ENCODE data around the gene CEP43. TPM values are rescaled to one million over a fixed set of nuclear protein-coding genes. Genes with fewer than 3 reads are reported as not detected.

CEP43 gene
- total RNA-seq, 2 donors from 2014 or later = 17.4 to 22.5 TPM

- DNase-seq (peak; percentile 36 to 48), ATAC-seq (peak; percentile 11)
- intact Hi-C loops (cut with DNase I, micrococcal nuclease) = loop anchor here in 1 of 2 donors (5.0 kb wide), 1 partner anchor 144 kb away; no protein-coding TSS in a partner anchor
Measured at GRCh38 chr6:166998256-166999144, 697 bp upstream of the CEP43 start.

DNA sequence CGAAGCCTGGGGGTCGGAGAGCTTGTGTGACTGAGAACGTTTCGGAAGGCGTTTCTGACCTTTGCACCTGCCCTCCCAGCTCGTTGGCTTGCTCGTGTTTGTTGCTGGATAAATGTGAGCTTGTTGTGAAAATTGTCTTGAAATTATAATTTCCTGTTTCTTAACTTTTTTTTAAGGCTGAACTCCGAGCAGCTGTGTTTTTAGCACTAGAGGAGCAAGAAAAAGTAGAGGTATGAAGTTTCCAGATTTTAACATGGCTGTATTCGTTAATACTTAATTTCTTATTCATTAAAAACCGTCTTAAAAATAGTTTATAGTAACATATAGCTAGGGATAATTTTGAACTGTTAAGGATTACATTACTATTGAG lies 672 bp downstream of the CEP43 start:
- ATAC-seq (peak; percentile 25), DNase-seq (peak in 1 of 2 donors; percentile 39)
- intact Hi-C loops (cut with DNase I, micrococcal nuclease) = loop anchor here in 1 of 2 donors (5.0 kb wide), 1 partner anchor 142 kb away; no protein-coding TSS in a partner anchor

DNA sequence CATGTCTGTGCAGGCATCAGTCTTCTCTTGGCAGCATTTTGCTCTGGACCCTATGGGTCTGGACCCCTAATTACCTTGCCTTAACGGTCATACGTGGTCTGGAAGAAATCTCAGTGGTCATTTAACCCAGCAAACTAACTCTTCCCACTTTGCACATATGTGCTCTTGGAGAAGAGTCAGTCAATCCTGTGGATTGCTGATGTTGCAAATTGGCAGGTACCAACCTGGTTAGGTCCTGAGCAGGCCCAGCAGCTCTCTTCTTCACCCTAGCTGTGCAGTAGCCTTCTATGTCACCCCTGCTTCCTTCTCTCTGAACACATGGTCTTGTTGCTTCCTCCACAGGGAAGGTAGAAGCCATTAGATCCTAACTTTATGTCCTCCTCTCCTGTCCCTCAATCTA lies 1.6 kb downstream of the CEP43 start:
- ATAC-seq (no peak), DNase-seq (no peak)
- intact Hi-C loops (cut with DNase I, micrococcal nuclease) = no loop called here

DNA sequence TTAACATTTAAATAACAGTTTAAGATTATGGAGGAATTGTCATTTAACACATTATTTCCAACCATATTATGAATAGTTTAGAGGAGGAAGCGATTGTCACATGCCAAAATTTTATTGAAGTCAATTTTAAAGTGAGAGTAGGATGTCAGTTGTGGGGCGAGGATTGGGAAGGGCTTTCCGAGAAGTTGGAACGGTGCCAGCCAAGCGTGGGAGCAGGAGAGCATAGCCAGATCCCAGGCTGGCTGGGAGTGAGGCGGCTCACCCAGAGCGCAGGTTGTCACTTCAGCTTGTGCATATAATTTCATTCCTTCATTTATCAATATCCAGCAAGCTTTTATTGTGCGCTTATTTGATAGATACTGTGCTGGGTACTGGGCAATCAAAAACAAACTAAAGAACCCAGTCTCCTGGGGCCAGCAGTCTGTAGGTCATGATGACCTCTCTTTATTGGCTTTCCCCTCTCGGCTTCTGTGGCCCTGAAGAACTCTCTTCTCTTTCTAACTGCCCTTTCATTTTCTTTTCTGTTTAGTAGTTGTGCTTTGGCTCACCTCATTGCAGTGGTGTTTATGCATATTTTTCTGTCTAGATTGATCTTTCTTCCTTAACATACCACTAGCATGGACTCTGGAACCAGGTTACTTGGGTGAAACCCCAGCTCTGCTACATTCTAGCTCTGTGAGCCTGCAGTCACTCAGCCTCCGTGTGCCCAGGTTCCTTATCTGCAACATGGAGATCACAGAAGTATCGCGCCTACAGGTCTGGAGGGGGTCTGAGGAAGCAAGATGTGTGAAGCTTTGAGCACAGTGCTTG lies 6.4 kb downstream of the CEP43 start:
- ATAC-seq (peak; percentile 52), DNase-seq (peak in 1 of 2 donors; percentile 62)
- intact Hi-C loops (cut with DNase I, micrococcal nuclease) = no loop called here

DNA sequence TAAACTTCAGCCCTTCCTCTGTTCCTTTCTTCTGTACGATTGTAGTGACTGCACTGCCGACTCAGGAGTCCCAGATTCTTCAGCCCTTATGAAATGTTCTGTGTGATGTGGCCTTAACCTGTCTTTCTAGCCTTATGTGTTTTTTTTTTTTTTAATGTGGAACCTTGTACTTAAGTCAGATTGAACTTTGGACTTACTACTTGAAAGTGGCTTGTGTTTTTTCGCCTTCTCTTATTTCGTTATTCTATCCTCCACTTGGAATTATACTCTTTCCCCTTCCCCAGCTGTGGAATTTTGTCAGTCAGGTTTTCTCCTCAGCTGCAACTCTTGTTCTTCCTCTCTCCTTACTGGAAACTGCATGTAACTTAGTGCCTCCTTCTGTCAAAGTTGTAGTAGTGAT lies 8.8 kb downstream of the CEP43 start:
- DNase-seq (no peak), ATAC-seq (peak; percentile 88)
- intact Hi-C loops (cut with DNase I, micrococcal nuclease) = no loop called here

DNA sequence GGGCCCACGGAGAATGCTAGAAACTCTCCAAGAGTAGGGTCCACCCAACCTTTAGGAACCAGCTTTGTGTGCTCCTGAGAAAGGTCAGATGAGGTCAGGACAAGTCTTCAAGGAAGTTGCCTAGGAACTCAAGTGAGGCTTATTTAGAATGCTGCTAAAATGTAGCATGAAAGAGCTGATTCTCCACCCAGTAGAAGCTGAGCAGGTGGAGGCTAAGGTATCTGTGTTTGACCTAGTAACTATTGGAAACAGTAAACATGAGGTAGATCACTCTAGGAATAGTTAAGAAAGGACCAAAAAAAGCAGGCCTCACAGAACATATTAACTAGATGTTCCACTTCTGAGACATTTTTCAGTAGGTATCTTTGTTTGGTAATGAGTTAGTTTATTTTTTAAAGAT lies 13.9 kb downstream of the CEP43 start:
- intact Hi-C loops (cut with DNase I, micrococcal nuclease) = no loop called here
- DNase-seq (no peak), ATAC-seq (no peak)

GRCh38 chr6:167013946-167014345 lies 14.7 kb downstream of the CEP43 start:
- intact Hi-C loops (cut with DNase I, micrococcal nuclease) = no loop called here
- ATAC-seq (no peak), DNase-seq (no peak)

- intact Hi-C loops (cut with DNase I, micrococcal nuclease) = no loop called here
- ATAC-seq (no peak), DNase-seq (no peak)
Measured at GRCh38 chr6:167015302-167015701, 16.1 kb downstream of the CEP43 start.

DNA sequence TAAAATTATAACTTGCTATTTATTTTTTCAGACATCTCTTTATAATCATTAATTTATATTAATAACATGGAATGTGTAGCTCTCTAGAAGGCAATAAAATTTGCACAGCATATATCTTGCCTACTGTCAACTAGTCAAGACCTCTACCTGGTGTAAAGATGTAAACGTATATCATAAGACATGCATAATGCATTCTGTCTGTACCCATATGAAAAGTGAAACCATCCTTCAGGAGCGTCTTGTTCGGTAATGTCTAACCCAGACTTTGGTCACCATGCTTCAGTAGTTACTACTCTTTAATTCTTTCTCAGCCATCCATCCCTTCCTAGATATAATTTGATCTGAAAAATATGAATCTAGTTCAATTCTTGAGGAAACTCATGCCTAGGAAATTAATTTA lies 21.0 kb downstream of the CEP43 start:
- ATAC-seq (no peak), DNase-seq (no peak)
- intact Hi-C loops (cut with DNase I, micrococcal nuclease) = no loop called here

DNA sequence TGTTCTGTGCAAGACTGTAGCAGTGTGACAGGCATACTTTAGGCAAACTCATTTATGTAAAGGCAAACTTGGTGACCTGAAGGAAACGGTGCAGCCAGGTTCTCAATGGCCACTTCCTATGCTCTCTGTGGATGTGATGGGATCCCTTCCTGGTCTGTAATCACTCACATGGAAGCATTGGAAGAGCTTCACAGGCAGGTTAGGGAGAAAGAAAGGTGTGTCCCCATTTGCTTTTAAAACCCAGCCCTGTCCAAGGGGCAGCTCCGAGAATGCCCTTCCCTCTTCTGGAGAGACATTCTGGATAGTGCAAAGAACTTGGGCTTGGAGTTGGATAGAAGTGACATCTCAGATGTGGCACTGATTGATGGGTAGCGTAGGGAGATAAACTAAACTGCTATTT lies 28.1 kb downstream of the CEP43 start:
- intact Hi-C loops (cut with DNase I, micrococcal nuclease) = no loop called here
- ATAC-seq (peak; percentile 83), DNase-seq (no peak)

DNA sequence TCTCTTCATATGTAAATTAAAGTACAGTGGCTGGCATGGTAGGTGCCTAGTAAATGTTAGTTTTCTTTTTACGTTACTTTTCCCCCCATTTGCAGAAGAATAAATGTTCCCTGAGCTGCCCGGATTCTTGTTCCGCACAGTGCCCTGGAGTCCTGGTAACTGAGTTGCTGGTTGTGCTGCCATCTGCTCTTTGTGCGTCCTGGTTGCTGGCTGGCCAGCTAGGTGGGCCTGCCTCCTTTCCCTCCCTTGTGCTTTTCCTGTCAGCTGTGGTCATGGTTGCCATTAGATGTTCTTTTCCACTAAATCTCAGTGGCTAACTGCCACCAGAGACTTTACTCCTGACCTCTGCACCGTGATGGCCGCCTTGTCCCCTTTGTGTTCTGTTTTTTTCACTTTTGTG lies 28.6 kb downstream of the CEP43 start:
- ATAC-seq = no peak

GRCh38 chr6:167030222-167031072 lies 31.2 kb downstream of the CEP43 start:
- DNase-seq = no peak
- intact Hi-C loops (cut with DNase I, micrococcal nuclease) = no loop called here
- ATAC-seq = peak; percentile 81

More for the DNA sequence above, 28.6 kb downstream of the CEP43 start:
- intact Hi-C loops (cut with DNase I, micrococcal nuclease) = no loop called here
- no peak for DNase-seq

DNA sequence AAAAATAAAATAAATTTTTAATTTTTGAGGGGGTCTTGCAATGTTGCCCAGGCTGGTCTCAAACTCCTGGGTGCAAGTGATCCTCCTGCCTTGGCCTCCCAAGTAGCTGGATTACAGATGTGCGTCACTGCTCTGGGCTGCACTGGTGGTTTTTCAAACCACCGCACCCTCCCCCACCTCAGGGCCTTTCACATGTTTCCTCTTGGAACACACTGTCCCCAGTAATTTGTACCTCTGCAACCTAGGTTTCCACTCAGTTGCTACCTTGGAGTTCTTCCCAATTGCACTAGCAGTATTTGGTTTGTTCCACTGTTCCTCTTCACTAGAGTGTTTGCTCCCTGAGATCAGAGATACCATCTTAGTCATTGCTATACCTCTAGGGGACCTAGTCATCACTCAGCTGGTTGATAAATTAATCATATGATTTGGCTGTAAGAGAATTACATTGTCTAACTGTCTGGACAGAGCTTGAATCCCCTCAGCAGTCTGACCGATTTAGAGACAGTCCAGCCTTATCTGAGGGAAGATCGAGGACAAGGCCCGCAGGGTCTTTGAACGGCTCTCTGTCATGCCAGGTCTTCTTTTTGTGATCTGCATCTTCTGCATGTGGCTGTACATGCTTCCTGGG lies 32.0 kb downstream of the CEP43 start:
- DNase-seq (no peak), ATAC-seq (no peak)
- intact Hi-C loops (cut with DNase I, micrococcal nuclease) = no loop called here

DNA sequence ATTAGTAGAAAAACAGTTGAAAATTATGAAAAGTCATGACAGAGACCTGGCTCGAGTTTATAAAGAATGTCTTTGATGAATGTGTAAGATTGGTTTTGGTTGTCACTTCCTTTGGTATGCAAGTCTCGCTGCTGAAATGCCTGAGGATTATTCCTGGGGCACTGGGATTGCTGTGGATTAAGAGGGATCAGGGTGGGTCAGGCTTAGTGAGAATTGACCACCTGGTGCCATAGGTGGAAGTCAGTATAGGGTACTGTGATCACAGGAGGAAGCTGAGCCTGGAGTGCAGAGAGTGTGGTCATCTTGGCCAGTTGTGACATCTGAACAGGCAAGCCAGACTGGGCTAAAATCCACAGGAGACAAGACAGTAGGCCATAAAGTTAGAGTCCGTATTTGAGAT lies 34.9 kb downstream of the CEP43 start:
- no peak for DNase-seq
- intact Hi-C loops (cut with DNase I, micrococcal nuclease) = no loop called here
- ATAC-seq = no peak

DNA sequence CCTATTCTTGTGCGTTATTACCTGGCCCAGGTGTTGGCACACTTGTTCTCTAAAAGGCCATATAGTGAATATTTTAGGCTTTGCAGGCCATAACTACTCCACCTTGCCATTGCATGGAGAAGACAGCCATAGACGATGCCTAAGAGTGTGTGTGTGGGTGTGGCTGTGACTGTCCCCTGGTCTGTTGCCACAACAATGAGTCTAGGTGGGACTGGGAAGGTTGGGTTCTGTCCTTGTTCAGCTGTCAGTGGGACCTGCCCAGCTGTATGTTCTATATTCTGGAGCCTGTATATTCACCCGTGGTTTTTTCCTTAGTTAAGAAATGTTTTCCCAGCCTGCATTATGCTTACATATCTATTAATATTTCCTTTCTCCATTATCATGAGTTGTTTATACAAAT lies 38.6 kb downstream of the CEP43 start:
- intact Hi-C loops (cut with DNase I, micrococcal nuclease) = no loop called here
- no peak for ATAC-seq

DNA sequence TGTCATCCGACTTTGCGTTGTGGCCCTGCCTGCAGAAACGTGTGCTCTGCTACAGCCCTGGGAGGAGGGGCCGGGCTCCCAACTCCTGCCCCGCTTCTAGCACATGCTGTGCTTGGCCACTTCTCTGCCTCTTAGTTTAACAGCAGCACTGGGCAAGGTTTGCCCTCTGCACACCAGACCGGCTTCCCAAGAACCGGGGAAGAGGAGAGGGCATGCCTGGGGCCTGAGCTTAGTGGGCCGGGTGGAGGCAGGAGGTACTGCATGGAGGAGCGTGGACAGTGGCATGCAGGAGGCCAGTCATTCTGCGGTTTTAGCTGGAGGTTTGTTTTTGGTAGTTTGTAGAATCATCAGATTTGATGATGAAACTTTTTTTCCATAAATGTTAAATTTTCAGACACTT lies 45.5 kb downstream of the CEP43 start:
- intact Hi-C loops (cut with DNase I, micrococcal nuclease) = no loop called here
- DNase-seq = no peak
- ATAC-seq = no peak

More for the DNA sequence above, 38.6 kb downstream of the CEP43 start:
- DNase-seq = no peak

DNA sequence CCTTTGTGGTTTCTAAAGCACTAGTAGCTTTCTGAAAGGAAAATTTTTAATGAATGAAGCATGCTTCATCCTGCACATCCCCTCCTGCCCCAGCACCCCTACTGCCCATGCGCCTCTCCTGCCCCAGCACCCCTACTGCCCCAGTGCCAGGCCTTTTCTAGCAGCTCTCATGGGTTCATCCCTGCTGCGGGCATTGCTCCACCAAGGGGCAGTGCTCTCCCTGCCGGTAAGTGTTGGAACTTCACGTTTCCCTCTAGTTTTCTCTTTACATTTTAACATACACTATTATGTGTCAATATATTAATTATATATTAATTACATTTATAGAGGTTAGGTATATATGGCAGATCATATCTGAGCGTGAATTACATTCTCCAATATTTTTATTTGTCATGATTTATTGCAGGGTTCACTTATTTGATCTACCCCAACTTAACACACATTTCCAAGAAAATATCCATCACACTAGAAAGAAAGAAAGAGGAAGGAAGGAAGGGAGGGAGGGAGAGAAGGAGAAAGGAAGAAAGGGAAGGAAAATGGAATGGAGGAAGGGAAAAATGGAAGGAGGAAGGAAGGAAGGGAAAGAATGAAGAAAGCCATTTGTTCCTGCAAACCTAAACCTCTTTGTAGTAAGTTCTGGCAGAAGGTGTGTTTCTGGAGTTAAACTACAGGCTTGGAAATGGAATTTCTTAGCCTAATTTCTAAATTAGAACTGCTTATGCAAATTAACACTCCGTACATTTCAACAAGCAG lies 46.8 kb downstream of the CEP43 start:
- DNase-seq = peak in 1 of 2 donors; percentile 22
- intact Hi-C loops (cut with DNase I, micrococcal nuclease) = no loop called here
- ATAC-seq = no peak

Data from left colon (tissue), 2 donors.